SK-N-SH (cell line): Measurements from ENCODE around the gene STRBP. TPM values are rescaled to one million over a fixed set of nuclear protein-coding genes. Genes with fewer than 3 reads are reported as not detected.

ENCODE experiments used
- CTCF ChIA-PET: fragments of 300-600, 350-600 bp; formaldehyde crosslinking; extraction: SDS; loops from one replicate; lab custom pipeline; 2021; lab: Yijun Ruan, JAX
- POLR2A ChIA-PET: fragments of 350-600 bp; sonication (Branson Sonifier 250); formaldehyde crosslinking; extraction: SDS; loops from one replicate; lab custom pipeline; 2020; ENCODE audit warnings: antibody characterized with exemption, inconsistent platforms; lab: Yijun Ruan, JAX
- DNase-seq: peaks from one replicate; pipeline ENCODE4 v3.0.0; 2012
- H2AFZ ChIP-seq: fragments of 200-600 bp; sonication (generic); 2 replicates; pipeline ENCODE4 v1.8.1; 2016; ENCODE audit warnings: antibody characterized with exemption, mild to moderate bottlenecking, low read depth
- H3F3A ChIP-seq: fragments of 200-600 bp; sonication (generic); replicated peaks from 2 replicates; pipeline ENCODE3; 2016; ENCODE audit warnings: antibody characterized with exemption, mild to moderate bottlenecking; ENCODE audit not compliant: insufficient read depth
- H3K27ac ChIP-seq, 2 experiments: fragments of 200-500 bp in 1 of 2; fragments of 200-600 bp in 1 of 2; sonication (Bioruptor generic) in 1 of 2; sonication (generic), shearing (Covaris generic) in 1 of 2; 2 replicates each; pipeline versions ENCODE4 v1.5.1 to v1.6.1; 2014 to 2016; ENCODE audit warnings: low read depth in 2 of 2, inconsistent platforms in 1 of 2, low read length in 1 of 2, mild to moderate bottlenecking in 1 of 2, mixed read lengths in 1 of 2
- H3K27me3 ChIP-seq: fragments of 200-600 bp; sonication (generic), shearing (Covaris generic); 2 replicates; pipeline ENCODE4 v1.6.1; 2016; ENCODE audit warnings: mixed run types; ENCODE audit not compliant: insufficient read depth
- H3K36me3 ChIP-seq, 2 experiments: fragments of 200-500 bp in 1 of 2; fragments of 200-600 bp in 1 of 2; sonication (Bioruptor generic) in 1 of 2; sonication (generic) in 1 of 2; replicated peaks in 1 of 2; 2 replicates each; pipeline versions ENCODE3 to v1.5.1; 2014 to 2016; ENCODE audit warnings: low read length in 1 of 2, mild to moderate bottlenecking in 1 of 2; ENCODE audit not compliant: insufficient read depth in 2 of 2, control insufficient read depth in 1 of 2
- H3K4me1 ChIP-seq, 2 experiments: fragments of 200-500 bp in 1 of 2; fragments of 200-600 bp in 1 of 2; sonication (Bioruptor generic) in 1 of 2; sonication (generic), shearing (Covaris generic) in 1 of 2; 2 replicates each; pipeline versions ENCODE4 v1.5.1 to v1.6.1; 2014 to 2016; ENCODE audit warnings: low read depth in 1 of 2, low read length in 1 of 2, mixed run types in 1 of 2; ENCODE audit not compliant: insufficient read depth in 2 of 2, control insufficient read depth in 1 of 2
- H3K4me2 ChIP-seq: fragments of 200-600 bp; sonication (generic), shearing (Covaris generic); 2 replicates; pipeline ENCODE4 v1.6.1; 2017; ENCODE audit warnings: mixed run types
- H3K4me3 ChIP-seq, 2 experiments: fragments of 200-500 bp in 1 of 2; fragments of 200-600 bp in 1 of 2; sonication (Bioruptor generic) in 1 of 2; sonication (generic), shearing (Covaris generic) in 1 of 2; 2 replicates each; pipeline versions ENCODE4 v1.5.1 to v1.8.1; 2014 to 2016; ENCODE audit warnings: low read depth in 2 of 2, inconsistent platforms in 1 of 2, low read length in 1 of 2, mild to moderate bottlenecking in 1 of 2, mixed read lengths in 1 of 2, moderate library complexity in 1 of 2
- H3K79me2 ChIP-seq: fragments of 200-600 bp; sonication (generic); 2 replicates; pipeline ENCODE4 v1.8.1; 2017; ENCODE audit warnings: mild to moderate bottlenecking; ENCODE audit not compliant: insufficient read depth
- H3K9ac ChIP-seq: fragments of 200-600 bp; sonication (generic); 2 replicates; pipeline ENCODE4 v1.6.1; 2017; ENCODE audit warnings: mixed run types
- H3K9me2 ChIP-seq: fragments of 200-600 bp; sonication (generic); 2 replicates; pipeline ENCODE4 v1.6.1; 2017; ENCODE audit warnings: mixed run types
- H3K9me3 ChIP-seq: fragments of 200-600 bp; sonication (generic); 2 replicates; pipeline ENCODE4 v1.6.1; 2017; ENCODE audit warnings: mixed run types, mild to moderate bottlenecking, moderate library complexity
- H4K20me1 ChIP-seq: fragments of 200-600 bp; sonication (generic); 2 replicates; pipeline ENCODE4 v1.6.1; 2017; ENCODE audit warnings: mild to moderate bottlenecking, mixed run types; ENCODE audit not compliant: insufficient read depth
- GABPA ChIP-seq: IDR thresholded peaks from 2 replicates; pipeline ENCODE4 v1.4.0; 2012; ENCODE audit warnings: low read depth, mild to moderate bottlenecking
- GATA2 ChIP-seq: sonication (generic); formaldehyde crosslinking; IDR thresholded peaks from 2 replicates; pipeline ENCODE4 v1.5.0; 2020; ENCODE audit warnings: mild to moderate bottlenecking, missing genetic modification reagents
- MXI1 ChIP-seq: IDR thresholded peaks from 2 replicates; pipeline ENCODE4 v1.6.1; 2012; ENCODE audit warnings: mild to moderate bottlenecking, low read depth, low read length, improper control_type of control experiment
- RAD21 ChIP-seq: IDR thresholded peaks from 2 replicates; pipeline ENCODE4 v1.6.1; 2012; ENCODE audit warnings: mild to moderate bottlenecking, low read length
- RFX5 ChIP-seq: IDR thresholded peaks from 2 replicates; pipeline ENCODE4 v1.6.1; 2012; ENCODE audit warnings: mild to moderate bottlenecking, improper control_type of control experiment, low read length
- RXRA ChIP-seq: IDR thresholded peaks from 2 replicates; pipeline ENCODE4 v1.4.0; 2012; ENCODE audit warnings: low read depth, mild to moderate bottlenecking, borderline replicate concordance
- SIN3A ChIP-seq: IDR thresholded peaks from 2 replicates; pipeline ENCODE4 v1.6.1; 2012; ENCODE audit warnings: low read depth, mild to moderate bottlenecking, low read length, moderate library complexity, borderline replicate concordance
- TAF1 ChIP-seq: IDR thresholded peaks from 2 replicates; pipeline ENCODE4 v1.6.1; 2012; ENCODE audit warnings: low read depth, mild to moderate bottlenecking, low read length, moderate library complexity, borderline replicate concordance
- WGBS: methylation state at CpG from one replicate; pipeline ENCODE4 v1.1.6; 2017; ENCODE audit warnings: low lambda C conversion rate; 5-methylcytosine and 5-hydroxymethylcytosine counted together
- polyA plus RNA-seq, 3 experiments: library from polyadenylated mRNA; depleted of rRNA; stranded (reverse); fragments of >200 nt; gene quantifications; 2 replicates each; pipeline ENCODE4 v1.2.3, GENCODE V29; 2012
- TF ChIP-seq, protein P1 (sequence below): IDR thresholded peaks from 2 replicates; pipeline ENCODE4 v1.6.1; 2012; ENCODE audit warnings: mild to moderate bottlenecking, low read depth, low read length, moderate library complexity
- TF ChIP-seq, protein P2 (sequence below): IDR thresholded peaks from 2 replicates; pipeline ENCODE4 v1.4.0; 2012; ENCODE audit warnings: low read depth, borderline replicate concordance
- TF ChIP-seq, protein P3 (sequence below): fragments of 150-350 bp; IDR thresholded peaks from 2 replicates; pipeline ENCODE4 v1.6.1; 2016; ENCODE audit warnings: mild to moderate bottlenecking, low read depth, low read length
- TF ChIP-seq, protein P4 (sequence below): fragments of 200-600 bp; sonication (generic); IDR thresholded peaks from 2 replicates; pipeline ENCODE4 v1.6.1; 2017; ENCODE audit warnings: antibody characterized with exemption, mild to moderate bottlenecking, moderate library complexity
- TF ChIP-seq, protein P5 (sequence below): fragments of 150-350 bp; IDR thresholded peaks from 2 replicates; pipeline ENCODE4 v1.6.1; 2017; ENCODE audit warnings: antibody characterized with exemption, low read length, low read depth, borderline replicate concordance
- TF ChIP-seq, protein P6 (sequence below): IDR thresholded peaks from 2 replicates; pipeline ENCODE4 v1.4.0; 2012; ENCODE audit warnings: low read depth, borderline replicate concordance
- TF ChIP-seq, protein P7 (sequence below): IDR thresholded peaks from 2 replicates; pipeline ENCODE4 v1.4.0; 2012; ENCODE audit warnings: low read depth

Gene STRBP
- polyA plus RNA-seq, 1 of the 3 experiments (the other 2 are of a cell fraction): 5.9 TPM

DNA sequence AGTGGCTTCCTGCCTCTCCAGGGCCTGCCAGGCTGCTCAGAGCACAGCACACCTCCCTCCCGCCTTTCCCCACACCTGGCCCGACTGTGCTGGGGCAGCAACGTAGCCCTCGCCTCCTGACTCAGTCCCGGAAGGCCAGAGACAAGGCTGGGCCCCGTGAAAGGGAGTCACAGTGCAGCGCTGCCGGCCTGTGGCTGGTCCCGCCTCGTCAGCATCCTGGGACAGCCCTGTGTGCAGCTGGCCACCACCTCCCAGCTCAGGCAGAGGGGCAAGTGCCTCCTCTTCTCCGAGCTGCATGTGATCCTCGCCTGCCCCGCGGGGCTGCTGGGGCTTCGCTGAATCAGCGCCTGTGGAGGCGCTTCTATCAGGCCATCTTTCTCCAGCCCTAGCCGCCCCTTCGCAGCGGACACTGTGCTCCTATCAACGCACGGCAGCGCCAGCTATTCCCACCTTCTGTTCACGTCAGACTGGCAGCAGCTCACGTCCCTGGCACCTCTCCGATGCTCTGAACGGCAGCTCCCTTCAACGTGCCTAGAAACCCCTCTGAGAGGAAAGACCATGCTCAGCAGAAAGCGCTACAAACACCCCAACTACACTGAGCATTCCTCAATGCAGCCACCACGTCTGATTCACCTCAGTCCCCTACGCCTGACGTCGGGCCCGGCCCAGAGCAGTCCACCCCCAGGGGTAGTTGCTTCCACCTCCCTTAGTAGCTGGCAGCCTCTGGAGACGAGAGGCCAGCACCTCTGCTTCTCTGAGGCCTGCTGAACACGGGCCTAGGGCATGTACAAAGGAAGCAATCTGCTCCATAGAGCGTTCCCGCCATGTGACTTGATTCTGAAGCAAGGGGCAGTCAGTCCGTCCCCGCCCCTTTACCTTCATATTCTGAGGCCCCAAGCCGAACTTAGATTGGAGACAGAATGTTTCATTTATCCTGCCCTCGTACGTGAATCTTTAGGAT, 156.1 kb downstream of the STRBP start:
- Histone ChIP-seq H3K79me2 (no peaks in the 10 kb centered on the region), H3K9me3 (no peaks in the 10 kb centered on the region), H3K4me2 (no peak overlapping the region), H3K36me3 (peaks cover 5 to 33% of the 10 kb centered on the region in 2 experiments), H4K20me1 (no peaks in the 10 kb centered on the region), H3K9ac (no peak overlapping the region), H3F3A (no peaks in the 10 kb centered on the region), H3K4me3 (no peak overlapping the region), H3K9me2 (no peaks in the 10 kb centered on the region), H3K4me1 (peaks cover 0 to 11% of the 10 kb centered on the region in 2 experiments; a peak in 1 of 4 replicates), H2AFZ (no peak overlapping the region), H3K27me3 (no peaks in the 10 kb centered on the region), H3K27ac (no peak overlapping the region)
- no peak for TF ChIP-seq GATA2 (CRISPR knock-in tag)
- TF ChIP-seq, protein P1, sequence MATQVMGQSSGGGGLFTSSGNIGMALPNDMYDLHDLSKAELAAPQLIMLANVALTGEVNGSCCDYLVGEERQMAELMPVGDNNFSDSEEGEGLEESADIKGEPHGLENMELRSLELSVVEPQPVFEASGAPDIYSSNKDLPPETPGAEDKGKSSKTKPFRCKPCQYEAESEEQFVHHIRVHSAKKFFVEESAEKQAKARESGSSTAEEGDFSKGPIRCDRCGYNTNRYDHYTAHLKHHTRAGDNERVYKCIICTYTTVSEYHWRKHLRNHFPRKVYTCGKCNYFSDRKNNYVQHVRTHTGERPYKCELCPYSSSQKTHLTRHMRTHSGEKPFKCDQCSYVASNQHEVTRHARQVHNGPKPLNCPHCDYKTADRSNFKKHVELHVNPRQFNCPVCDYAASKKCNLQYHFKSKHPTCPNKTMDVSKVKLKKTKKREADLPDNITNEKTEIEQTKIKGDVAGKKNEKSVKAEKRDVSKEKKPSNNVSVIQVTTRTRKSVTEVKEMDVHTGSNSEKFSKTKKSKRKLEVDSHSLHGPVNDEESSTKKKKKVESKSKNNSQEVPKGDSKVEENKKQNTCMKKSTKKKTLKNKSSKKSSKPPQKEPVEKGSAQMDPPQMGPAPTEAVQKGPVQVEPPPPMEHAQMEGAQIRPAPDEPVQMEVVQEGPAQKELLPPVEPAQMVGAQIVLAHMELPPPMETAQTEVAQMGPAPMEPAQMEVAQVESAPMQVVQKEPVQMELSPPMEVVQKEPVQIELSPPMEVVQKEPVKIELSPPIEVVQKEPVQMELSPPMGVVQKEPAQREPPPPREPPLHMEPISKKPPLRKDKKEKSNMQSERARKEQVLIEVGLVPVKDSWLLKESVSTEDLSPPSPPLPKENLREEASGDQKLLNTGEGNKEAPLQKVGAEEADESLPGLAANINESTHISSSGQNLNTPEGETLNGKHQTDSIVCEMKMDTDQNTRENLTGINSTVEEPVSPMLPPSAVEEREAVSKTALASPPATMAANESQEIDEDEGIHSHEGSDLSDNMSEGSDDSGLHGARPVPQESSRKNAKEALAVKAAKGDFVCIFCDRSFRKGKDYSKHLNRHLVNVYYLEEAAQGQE: no peak
- TF ChIP-seq SIN3A: no peak
- TF ChIP-seq, protein P2, sequence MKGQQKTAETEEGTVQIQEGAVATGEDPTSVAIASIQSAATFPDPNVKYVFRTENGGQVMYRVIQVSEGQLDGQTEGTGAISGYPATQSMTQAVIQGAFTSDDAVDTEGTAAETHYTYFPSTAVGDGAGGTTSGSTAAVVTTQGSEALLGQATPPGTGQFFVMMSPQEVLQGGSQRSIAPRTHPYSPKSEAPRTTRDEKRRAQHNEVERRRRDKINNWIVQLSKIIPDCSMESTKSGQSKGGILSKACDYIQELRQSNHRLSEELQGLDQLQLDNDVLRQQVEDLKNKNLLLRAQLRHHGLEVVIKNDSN: no peak
- TF ChIP-seq, protein P3, sequence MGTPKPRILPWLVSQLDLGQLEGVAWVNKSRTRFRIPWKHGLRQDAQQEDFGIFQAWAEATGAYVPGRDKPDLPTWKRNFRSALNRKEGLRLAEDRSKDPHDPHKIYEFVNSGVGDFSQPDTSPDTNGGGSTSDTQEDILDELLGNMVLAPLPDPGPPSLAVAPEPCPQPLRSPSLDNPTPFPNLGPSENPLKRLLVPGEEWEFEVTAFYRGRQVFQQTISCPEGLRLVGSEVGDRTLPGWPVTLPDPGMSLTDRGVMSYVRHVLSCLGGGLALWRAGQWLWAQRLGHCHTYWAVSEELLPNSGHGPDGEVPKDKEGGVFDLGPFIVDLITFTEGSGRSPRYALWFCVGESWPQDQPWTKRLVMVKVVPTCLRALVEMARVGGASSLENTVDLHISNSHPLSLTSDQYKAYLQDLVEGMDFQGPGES: no peak
- TF ChIP-seq RXRA: no peak
- TF ChIP-seq GABPA: no peak
- TF ChIP-seq, protein P4, sequence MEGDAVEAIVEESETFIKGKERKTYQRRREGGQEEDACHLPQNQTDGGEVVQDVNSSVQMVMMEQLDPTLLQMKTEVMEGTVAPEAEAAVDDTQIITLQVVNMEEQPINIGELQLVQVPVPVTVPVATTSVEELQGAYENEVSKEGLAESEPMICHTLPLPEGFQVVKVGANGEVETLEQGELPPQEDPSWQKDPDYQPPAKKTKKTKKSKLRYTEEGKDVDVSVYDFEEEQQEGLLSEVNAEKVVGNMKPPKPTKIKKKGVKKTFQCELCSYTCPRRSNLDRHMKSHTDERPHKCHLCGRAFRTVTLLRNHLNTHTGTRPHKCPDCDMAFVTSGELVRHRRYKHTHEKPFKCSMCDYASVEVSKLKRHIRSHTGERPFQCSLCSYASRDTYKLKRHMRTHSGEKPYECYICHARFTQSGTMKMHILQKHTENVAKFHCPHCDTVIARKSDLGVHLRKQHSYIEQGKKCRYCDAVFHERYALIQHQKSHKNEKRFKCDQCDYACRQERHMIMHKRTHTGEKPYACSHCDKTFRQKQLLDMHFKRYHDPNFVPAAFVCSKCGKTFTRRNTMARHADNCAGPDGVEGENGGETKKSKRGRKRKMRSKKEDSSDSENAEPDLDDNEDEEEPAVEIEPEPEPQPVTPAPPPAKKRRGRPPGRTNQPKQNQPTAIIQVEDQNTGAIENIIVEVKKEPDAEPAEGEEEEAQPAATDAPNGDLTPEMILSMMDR: no peak
- TF ChIP-seq TAF1: no peak
- TF ChIP-seq, protein P5, sequence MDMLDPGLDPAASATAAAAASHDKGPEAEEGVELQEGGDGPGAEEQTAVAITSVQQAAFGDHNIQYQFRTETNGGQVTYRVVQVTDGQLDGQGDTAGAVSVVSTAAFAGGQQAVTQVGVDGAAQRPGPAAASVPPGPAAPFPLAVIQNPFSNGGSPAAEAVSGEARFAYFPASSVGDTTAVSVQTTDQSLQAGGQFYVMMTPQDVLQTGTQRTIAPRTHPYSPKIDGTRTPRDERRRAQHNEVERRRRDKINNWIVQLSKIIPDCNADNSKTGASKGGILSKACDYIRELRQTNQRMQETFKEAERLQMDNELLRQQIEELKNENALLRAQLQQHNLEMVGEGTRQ: no peak
- TF ChIP-seq, protein P6, sequence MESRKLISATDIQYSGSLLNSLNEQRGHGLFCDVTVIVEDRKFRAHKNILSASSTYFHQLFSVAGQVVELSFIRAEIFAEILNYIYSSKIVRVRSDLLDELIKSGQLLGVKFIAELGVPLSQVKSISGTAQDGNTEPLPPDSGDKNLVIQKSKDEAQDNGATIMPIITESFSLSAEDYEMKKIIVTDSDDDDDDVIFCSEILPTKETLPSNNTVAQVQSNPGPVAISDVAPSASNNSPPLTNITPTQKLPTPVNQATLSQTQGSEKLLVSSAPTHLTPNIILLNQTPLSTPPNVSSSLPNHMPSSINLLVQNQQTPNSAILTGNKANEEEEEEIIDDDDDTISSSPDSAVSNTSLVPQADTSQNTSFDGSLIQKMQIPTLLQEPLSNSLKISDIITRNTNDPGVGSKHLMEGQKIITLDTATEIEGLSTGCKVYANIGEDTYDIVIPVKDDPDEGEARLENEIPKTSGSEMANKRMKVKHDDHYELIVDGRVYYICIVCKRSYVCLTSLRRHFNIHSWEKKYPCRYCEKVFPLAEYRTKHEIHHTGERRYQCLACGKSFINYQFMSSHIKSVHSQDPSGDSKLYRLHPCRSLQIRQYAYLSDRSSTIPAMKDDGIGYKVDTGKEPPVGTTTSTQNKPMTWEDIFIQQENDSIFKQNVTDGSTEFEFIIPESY: no peak
- no peak for TF ChIP-seq RFX5
- no peak for TF ChIP-seq RAD21
- TF ChIP-seq MXI1: no peak
- TF ChIP-seq, protein P7, sequence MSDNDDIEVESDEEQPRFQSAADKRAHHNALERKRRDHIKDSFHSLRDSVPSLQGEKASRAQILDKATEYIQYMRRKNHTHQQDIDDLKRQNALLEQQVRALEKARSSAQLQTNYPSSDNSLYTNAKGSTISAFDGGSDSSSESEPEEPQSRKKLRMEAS: no peak
- ChIA-PET CTCF (interaction anchor here (0.9 kb wide), 1 partner anchor 237 kb away, joined by 6 read pairs; no protein-coding TSS in a partner anchor), POLR2A (interaction anchor here (0.6 to 1.5 kb wide), 2 partner anchors 10 to 354 kb away, joined by 3 read pairs; no protein-coding TSS in a partner anchor)
- DNase-seq: no peak
- 88% methylated on average over 30 of the region's 43 CpGs for WGBS
